HG03571 (cell line): ENCODE data around the gene DNAH2.

Source experiments
- ATAC-seq: cut with Tn5 transposase; IDR thresholded peaks from one replicate; pipeline ENCODE4 v1.9.1; 2021; ENCODE audit not compliant: unreplicated experiment

The DNAH2 gene

GRCh38 chr17:7721612-7722011, 4.1 kb downstream of the DNAH2 start:
- ATAC-seq, result no peak

GRCh38 chr17:7727886-7728285, 10.3 kb downstream of the DNAH2 start:
- ATAC-seq, result no peak

GRCh38 chr17:7729816-7730215, 12.3 kb downstream of the DNAH2 start:
- ATAC-seq, result no peak

GRCh38 chr17:7732981-7733539, 15.5 kb downstream of the DNAH2 start:
- no peak for ATAC-seq

- no peak for ATAC-seq
Observed at GRCh38 chr17:7737601-7738000, 20.1 kb downstream of the DNAH2 start.

GRCh38 chr17:7739746-7740145, 22.2 kb downstream of the DNAH2 start:
- no peak for ATAC-seq

GRCh38 chr17:7740481-7741001, 23.0 kb downstream of the DNAH2 start:
- no peak for ATAC-seq

- ATAC-seq, result no peak
Observed at GRCh38 chr17:7742729-7743128, 25.2 kb downstream of the DNAH2 start.

- ATAC-seq, result no peak
Observed at GRCh38 chr17:7744416-7744815, 26.9 kb downstream of the DNAH2 start.

GRCh38 chr17:7745748-7746470, 28.4 kb downstream of the DNAH2 start:
- ATAC-seq, result no peak

GRCh38 chr17:7747635-7748071, 30.1 kb downstream of the DNAH2 start:
- ATAC-seq, result no peak

GRCh38 chr17:7748076-7748775, 30.7 kb downstream of the DNAH2 start:
- no peak for ATAC-seq

GRCh38 chr17:7750321-7750821, 32.8 kb downstream of the DNAH2 start:
- ATAC-seq, result no peak

GRCh38 chr17:7754656-7755055, 37.1 kb downstream of the DNAH2 start:
- no peak for ATAC-seq

GRCh38 chr17:7755095-7755890, 37.7 kb downstream of the DNAH2 start:
- no peak for ATAC-seq

GRCh38 chr17:7756968-7757367, 39.4 kb downstream of the DNAH2 start:
- no peak for ATAC-seq

GRCh38 chr17:7763919-7764318, 46.4 kb downstream of the DNAH2 start:
- no peak for ATAC-seq

- ATAC-seq, result no peak
Observed at GRCh38 chr17:7767004-7767403, 49.5 kb downstream of the DNAH2 start.

- no peak for ATAC-seq
Observed at GRCh38 chr17:7767405-7768021, 50.0 kb downstream of the DNAH2 start.

GRCh38 chr17:7769854-7770253, 52.3 kb downstream of the DNAH2 start:
- no peak for ATAC-seq
